ENCODE results near the gene POR.

DNA sequence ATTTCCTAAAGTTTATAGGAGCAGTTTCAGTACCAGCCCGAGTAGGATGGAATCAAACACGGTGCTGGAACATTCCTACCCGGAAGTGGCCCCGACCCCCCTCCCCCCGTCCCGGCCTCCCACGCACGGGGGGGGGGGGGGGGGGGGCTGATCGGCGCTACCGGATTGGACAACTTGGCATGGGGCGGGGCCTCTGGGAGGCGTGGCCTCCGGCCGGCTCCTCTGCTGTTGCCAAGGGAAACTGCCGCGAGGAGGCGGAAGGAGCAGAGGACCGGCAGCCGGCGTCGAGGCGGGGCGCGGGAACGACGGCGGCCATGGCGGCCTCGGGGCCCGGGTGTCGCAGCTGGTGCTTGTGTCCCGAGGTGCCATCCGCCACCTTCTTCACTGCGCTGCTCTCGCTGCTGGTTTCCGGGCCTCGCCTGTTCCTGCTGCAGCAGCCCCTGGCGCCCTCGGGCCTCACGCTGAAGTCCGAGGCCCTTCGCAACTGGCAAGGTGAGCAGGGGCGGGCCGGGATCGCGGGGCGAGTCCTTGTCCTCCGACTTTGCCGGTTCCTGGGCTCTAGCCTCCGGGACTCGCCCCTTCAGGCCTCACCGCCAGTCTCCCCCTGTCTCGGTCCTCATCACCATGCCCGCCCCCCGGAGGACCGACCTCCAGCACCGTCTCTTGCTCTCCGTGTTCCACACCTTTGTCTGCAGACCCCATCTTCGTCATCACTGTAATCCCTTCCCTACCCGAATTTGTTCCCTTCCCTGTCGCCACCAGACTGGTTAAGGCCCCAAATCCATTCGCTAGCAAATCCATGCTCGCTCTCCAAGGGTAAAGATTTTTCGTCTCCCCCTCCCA, 36.0 kb upstream of the POR start, which contains the start of gene RHBDD2:
- TF ChIP-seq POLR2A (IDR thresholded peaks at IDR 0.05; ENCODE audit: low read depth, low read length) (peak; percentile 93), POLR2AphosphoS5 (IDR thresholded peaks at IDR 0.05; ENCODE audit: low read depth, low read length) (peak; percentile 86)
